HL-60/S4 treated with phorbol 12-myristate 13-acetate at 8.2 ng/mL for 4 days and 3 days (cell line): ENCODE results near the gene PIEZO2.
"Not testable (repeated sequence)": the region's sequence is repeated elsewhere in the genome, so short reads cannot be mapped to it uniquely, and the experiment has no call there.

ENCODE experiments used
- in situ Hi-C: fragments of 300-500 bp; cut with MboI; formaldehyde crosslinking; loops from 2 replicates; pipeline ENCODE4 v1.15.0; 2022; ENCODE audit warnings: low sequenced_read_pairs

PIEZO2 gene

GRCh38 chr18:10933648-10934047 is 215.7 kb downstream of the PIEZO2 start:
- in situ Hi-C loops, result not testable (repeated sequence)

- in situ Hi-C loops, result no loop called here
These were observed 219.3 kb downstream of the PIEZO2 start for GRCh38 chr18:10930076-10930475.

- in situ Hi-C loops, result no loop called here
These were observed 220.5 kb downstream of the PIEZO2 start for GRCh38 chr18:10928772-10929373.

- in situ Hi-C loops, result no loop called here
These were observed 221.2 kb downstream of the PIEZO2 start for GRCh38 chr18:10928011-10928771.

- in situ Hi-C loops, result no loop called here
These were observed 221.9 kb downstream of the PIEZO2 start for GRCh38 chr18:10927286-10927992.

GRCh38 chr18:10926621-10927161 is 222.7 kb downstream of the PIEZO2 start:
- in situ Hi-C loops, result no loop called here

- in situ Hi-C loops, result no loop called here
These were observed 225.1 kb downstream of the PIEZO2 start for GRCh38 chr18:10924290-10924689.

- in situ Hi-C loops, result no loop called here
These were observed 225.8 kb downstream of the PIEZO2 start for GRCh38 chr18:10923551-10924070.

- in situ Hi-C loops, result no loop called here
These were observed 226.2 kb downstream of the PIEZO2 start for GRCh38 chr18:10923141-10923540.

- in situ Hi-C loops, result not testable (repeated sequence)
These were observed 226.7 kb downstream of the PIEZO2 start for GRCh38 chr18:10922712-10923111.

- in situ Hi-C loops, result not testable (repeated sequence)
These were observed 229.1 kb downstream of the PIEZO2 start for GRCh38 chr18:10920309-10920708.

GRCh38 chr18:10919851-10920250 is 229.5 kb downstream of the PIEZO2 start:
- in situ Hi-C loops, result no loop called here

- in situ Hi-C loops, result no loop called here
These were observed 232.5 kb downstream of the PIEZO2 start for GRCh38 chr18:10916865-10917264.

- in situ Hi-C loops, result no loop called here
These were observed 233.0 kb downstream of the PIEZO2 start for GRCh38 chr18:10916387-10916786.

GRCh38 chr18:10915748-10916147 is 233.6 kb downstream of the PIEZO2 start:
- in situ Hi-C loops, result not testable (repeated sequence)

- in situ Hi-C loops, result not testable (repeated sequence)
These were observed 234.8 kb downstream of the PIEZO2 start for GRCh38 chr18:10914610-10915009.

GRCh38 chr18:10913919-10914318 is 235.4 kb downstream of the PIEZO2 start:
- in situ Hi-C loops, result no loop called here

GRCh38 chr18:10912790-10913545 is 236.4 kb downstream of the PIEZO2 start:
- in situ Hi-C loops, result no loop called here

- in situ Hi-C loops, result no loop called here
These were observed 239.6 kb downstream of the PIEZO2 start for GRCh38 chr18:10909724-10910123.

- in situ Hi-C loops, result no loop called here
These were observed 240.6 kb downstream of the PIEZO2 start for GRCh38 chr18:10908760-10909159.

- in situ Hi-C loops, result no loop called here
These were observed 241.6 kb downstream of the PIEZO2 start for GRCh38 chr18:10907749-10908148.
